HG02884 (cell line): ENCODE results near the gene CELF2.

Experiments used
- ATAC-seq: cut with Tn5 transposase; IDR thresholded peaks from one replicate; pipeline ENCODE4 v1.9.1; 2021; ENCODE audit warnings: mild to moderate bottlenecking, moderate library complexity; ENCODE audit not compliant: unreplicated experiment

CELF2 gene

GRCh38 chr10:11003679-11004078, 14.0 kb upstream of the CELF2 start:
- no peak for ATAC-seq

- ATAC-seq: no peak
These were observed 13.3 kb upstream of the CELF2 start for GRCh38 chr10:11004144-11005077.

GRCh38 chr10:11005725-11006427, 11.8 kb upstream of the CELF2 start:
- no peak for ATAC-seq

- no peak for ATAC-seq
These were observed 11.2 kb upstream of the CELF2 start for GRCh38 chr10:11006428-11006825.

GRCh38 chr10:11007476-11008020, 10.1 kb upstream of the CELF2 start:
- ATAC-seq: no peak

GRCh38 chr10:11009471-11010308, 8.0 kb upstream of the CELF2 start:
- no peak for ATAC-seq

- no peak for ATAC-seq
These were observed 7.1 kb upstream of the CELF2 start for GRCh38 chr10:11010582-11010981.

- no peak for ATAC-seq
These were observed 6.2 kb upstream of the CELF2 start for GRCh38 chr10:11011436-11011835.

- no peak for ATAC-seq
These were observed 5.7 kb upstream of the CELF2 start for GRCh38 chr10:11011984-11012383.

GRCh38 chr10:11012421-11013295, 5.0 kb upstream of the CELF2 start:
- ATAC-seq: no peak

- no peak for ATAC-seq
These were observed 3.8 kb upstream of the CELF2 start for GRCh38 chr10:11013836-11014235.

GRCh38 chr10:11014671-11015445, 2.8 kb upstream of the CELF2 start:
- no peak for ATAC-seq

GRCh38 chr10:11015446-11015934, 2.2 kb upstream of the CELF2 start:
- ATAC-seq: no peak

GRCh38 chr10:11017000-11017569, 587 bp upstream of the CELF2 start:
- peak; percentile 37 for ATAC-seq

- peak; percentile 10 for ATAC-seq
These were observed 765 bp downstream of the CELF2 start for GRCh38 chr10:11018432-11018841.

GRCh38 chr10:11018855-11019631, 1.4 kb downstream of the CELF2 start:
- ATAC-seq: no peak

GRCh38 chr10:11019724-11020547, 2.3 kb downstream of the CELF2 start:
- no peak for ATAC-seq
